Measurements from ENCODE around the gene RRAD.
A peak's percentile ranks its signal among the peaks of the same experiment; 100 is the strongest.
"Not testable (repeated sequence)": the region's sequence is repeated elsewhere in the genome, so short reads cannot be mapped to it uniquely, and the experiment has no call there.

RRAD gene

DNA sequence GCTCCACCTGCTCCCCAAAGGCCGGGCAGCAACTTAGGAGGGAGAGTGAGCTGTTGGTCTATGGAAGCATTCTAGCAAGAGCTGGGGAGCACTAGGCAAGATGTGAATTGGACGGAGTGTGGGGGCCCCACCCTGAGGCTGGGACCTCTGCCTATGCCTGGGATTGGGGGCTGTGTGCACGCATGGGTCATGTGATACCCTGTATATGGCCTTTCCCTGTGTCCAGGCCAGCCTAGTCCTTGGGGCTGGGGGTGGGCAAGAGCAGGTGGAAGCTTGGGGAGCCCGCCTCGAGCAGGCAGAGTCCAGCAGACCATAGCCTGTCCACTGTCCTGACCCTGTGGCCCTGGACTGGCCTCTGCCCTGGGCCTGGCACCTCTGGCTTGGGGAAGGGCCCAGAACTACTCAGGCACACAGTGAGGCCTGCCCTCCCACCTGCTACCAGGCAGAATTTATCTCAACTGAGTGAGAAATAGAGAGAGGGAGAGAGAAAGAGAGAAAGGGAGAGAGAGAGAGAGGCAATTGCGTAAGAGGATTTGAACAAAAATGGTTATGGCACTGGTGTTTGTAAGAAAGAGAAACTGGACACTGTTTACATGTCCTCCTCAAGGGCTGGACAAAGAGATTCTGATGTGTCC, 25.9 kb downstream of the RRAD start:
- DNase-seq: no peak

DNA sequence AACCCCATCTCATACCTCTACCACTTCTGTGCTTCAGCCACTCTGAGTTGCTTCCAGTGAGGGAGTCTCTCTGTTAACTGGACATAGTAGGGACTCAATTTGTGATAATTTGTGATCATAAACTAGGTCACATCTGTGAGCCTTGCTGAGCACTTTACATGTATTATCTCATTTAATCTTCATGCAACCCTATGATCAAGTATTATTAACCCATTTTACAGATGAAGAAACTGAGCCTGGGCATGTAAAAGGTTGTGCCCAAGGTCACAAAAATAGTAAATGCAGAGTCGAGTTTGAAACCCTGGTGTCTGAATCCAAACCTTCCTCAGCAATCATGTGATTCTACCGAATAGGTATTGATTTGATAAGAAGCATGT, 26.4 kb downstream of the RRAD start:
- no peak for DNase-seq

DNA sequence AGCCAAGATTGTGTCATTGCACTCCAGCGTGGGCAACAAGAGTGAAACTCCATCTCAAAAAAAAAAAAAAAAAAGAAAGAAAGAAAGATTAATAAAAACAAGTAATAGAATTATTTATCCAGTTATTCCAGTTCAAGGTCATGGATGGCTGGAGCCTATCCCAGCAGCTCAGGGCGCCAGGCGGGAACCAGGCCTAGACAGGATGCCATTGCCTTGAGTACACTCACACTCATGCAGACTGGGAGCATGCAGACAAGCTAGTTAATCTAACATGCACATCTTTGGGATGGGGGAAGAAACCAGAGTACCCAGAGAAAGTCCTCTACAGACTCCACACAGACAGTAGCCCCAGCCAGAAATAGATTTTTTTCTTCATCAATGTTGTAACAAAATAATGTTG, 27.1 kb downstream of the RRAD start:
- DNase-seq: no peak

DNA sequence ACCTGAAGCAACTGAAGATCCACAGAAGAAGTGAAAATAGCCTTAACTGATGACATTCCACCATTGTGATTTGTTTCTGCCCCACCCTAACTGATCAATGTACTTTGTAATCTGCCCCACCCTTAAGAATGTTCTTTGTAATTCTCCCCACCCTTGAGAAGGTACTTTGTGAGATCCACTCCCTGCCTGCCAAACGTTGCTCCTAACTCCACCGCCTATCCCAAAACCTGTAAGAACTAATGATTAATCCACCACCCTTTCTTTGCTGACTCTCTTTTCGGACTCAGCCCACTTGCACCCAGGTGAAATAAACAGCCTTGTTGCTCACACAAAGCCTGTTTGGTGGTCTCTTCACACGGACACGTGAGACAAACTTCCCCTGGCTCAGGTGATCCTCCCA, 28.7 kb downstream of the RRAD start:
- DNase-seq: not testable (repeated sequence)

DNA sequence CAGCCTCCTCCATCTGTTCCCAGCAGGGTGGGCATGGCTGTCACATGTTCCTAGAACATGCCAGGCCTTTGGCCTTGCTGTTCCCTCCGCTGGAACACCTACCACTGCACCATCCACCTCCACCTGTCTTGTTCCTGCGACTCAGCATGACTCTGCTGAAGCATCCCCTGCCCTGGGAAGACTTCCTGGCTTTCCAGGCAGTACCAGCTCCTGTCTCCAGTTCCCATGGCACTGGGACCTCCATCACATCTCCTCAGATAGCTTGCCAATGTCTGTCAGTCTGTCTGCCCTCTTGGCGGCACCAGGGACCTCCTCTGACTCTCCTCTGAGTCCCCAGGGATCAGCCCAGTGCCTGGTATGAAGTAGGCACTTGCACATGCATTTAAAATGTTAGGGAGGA, 29.3 kb downstream of the RRAD start:
- no peak for DNase-seq

DNA sequence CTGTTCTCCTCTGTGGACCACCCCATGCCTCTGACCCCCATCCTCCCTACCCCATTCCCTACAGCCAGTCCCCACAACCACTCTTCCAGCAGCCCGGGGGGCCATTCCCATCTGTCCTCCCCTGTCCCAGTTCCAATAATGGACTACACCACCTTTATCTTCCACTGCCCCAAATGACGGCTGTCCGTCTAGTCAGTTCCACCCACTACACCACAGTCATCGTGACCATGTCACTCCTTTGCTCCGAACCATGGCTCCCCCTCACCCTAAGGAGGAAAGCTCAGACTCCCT, 29.7 kb downstream of the RRAD start:
- DNase-seq: no peak

DNA sequence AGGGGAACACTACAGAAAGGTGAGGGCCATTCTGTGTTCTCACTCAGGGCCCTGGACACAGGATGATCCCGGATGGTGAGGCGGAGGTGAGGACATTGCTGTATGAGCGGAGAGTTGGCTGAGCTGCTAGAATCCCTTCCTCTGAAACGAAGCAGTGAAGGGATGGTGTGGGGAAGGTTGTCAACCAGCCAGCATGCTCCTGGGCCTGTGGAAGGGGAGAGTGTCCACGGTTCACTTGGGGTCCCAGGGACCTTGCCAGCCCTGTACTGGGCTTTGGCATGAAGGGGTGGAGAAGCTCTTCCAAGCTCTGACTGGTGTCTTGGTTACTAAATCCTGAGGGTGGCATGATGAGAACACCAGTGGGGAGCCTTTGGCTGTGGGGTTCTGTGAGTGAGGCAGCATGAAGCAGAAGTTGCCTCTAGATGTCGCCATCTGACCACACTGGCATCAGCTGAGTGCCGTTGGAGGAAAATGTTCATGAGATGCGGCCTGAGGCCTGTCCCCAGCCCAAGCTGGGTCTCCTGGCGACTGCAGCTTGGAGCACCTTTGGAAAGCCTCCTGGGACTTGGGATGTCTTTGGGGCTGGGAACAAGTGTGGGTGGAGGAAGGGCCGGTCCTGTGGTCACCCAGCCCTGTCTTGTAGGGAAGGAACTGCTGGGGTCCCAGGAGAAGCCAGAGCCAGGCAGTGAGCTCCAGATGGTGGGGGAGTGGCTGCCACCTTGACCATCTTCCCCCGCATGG, 30.2 kb downstream of the RRAD start:
- DNase-seq: peak; percentile 48

DNA sequence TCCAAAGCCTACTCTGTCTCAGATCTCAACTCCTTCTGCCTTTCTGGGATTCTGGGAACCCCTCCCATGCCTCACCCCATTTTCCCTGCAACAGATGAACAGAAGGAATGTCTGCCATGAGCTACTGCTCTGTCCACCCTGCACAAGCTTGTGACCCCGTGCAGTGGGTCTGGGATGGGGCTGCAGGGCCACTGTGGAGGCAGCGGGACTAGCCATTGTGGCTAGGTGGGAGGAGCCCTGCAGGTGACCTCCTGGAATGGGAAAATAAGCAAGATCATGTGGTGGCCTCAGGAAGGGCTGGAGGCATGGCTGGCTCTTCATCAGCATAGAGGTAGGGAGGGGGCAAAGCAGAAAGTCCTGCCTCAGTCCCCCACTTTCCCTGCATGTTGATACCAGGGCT, 31.3 kb downstream of the RRAD start:
- no peak for DNase-seq

DNA sequence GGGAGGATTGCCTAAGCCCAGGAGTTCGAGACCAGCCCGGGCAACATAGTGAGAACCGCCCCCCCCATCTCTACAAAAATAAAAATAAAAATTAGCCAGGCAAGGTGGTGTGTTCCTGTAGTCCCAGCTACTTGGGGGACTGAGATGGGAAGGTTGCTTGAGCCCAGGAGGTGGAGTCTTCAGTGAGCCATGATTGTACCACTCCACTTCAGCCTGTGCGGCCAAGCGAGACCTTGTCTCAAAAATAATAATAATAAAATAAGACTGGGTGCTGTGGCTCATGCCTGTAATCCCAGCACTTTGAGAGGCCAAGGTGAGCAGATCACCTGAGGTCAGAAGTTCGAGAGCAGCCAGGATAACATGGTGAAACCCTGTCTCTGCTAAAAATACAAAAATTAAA, 33.5 kb downstream of the RRAD start:
- DNase-seq: no peak

DNA sequence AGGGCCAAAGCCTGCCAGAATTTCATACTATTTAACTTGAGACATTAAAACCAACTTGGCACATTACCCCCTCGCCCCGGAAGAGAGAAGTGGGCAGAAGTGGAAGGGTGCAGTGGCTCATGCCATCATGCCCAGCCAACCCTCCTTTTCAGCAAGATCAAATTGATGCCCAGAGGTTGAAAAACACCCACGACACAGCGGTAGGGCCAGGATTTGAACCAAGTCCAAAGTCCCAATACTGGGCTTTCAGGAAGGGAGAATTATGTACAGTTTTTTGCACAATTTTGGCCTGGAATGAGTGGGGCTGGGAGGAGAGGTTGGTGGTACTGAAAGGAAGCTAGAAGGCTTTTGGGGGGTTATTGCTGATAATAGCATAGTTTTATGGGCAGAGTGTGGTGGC, 34.0 kb downstream of the RRAD start:
- DNase-seq: no peak

DNA sequence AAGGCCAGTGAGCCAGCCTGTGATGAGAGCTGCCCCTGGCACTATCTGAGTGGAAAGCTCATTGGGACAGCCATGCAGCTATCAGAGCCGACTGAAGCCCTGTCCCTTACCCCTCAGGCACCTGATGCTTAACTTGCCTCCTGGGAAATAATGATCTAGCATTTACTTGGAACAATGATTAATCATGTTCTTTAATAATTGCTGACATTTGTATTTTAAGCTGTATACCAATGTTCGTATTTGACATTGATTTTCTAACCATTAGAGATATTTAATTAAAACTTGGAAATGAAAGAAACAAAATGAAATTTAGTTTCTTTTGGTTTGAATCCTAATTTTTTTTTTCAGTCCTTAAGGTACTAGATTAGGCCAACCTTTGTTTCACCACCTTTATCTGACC, 34.5 kb downstream of the RRAD start:
- no peak for DNase-seq

DNA sequence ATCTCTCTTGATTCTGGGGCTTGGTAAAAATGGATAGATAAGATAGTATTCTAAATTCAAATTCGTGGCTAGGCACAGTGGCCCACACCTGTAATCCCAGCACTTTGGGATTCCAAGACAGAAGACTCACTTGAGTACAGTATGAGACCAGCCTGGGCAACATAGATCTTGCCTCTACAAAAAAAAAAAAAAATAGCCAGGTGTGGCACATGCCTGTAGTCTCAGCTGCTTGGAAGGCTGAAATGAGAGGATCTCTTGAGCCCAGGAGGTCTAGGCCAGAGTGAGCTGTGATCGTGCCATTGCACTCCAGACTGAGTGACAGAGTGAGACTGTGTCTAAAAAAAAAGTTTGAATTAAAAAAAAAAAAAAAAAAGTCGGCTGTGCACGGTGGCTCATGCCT, 35.7 kb downstream of the RRAD start:
- DNase-seq: no peak

DNA sequence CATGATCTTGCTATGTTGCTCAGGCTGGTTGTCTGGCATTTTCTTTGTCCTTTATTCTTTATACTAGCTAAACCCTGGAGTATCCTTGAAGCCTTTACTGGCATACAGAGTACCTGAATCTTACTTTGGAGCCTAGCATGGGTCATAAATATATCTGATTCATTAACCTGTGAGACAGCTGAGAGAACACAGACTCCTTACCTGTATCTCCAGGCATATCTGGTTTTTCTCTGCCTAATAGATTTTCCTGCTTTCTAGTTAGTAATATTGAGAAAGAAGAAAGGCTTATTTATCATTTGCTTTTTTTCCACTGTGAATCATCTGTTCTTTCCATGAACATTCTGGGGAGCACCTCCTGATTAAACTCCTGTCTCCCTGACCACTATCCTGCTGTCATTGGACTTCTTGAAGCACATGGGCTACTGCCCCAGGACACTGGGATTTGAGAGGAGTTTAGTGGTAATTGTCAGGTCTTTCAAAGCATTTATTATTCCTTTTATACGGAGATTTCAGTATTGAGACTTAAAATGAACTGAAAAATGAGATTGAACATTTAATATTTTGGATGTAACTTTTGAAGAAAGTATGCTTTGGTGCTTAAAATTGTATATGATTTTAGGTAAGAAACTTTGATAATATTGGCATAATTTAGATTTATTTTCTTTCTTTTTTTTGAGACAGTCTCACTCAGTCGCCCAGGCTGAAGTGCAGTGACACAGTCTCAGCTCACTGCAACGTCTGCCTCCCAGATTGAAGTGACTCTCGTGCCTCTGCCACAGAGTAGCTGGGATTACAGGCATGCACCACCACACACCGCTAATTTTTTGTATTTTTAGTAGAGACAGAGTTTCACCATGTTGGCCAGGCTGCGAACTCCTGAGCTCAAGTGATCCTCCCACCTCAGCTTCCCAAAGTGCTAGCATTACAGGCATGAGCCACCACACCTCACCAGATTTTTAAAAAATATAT, 36.4 kb downstream of the RRAD start:
- no peak for DNase-seq

DNA sequence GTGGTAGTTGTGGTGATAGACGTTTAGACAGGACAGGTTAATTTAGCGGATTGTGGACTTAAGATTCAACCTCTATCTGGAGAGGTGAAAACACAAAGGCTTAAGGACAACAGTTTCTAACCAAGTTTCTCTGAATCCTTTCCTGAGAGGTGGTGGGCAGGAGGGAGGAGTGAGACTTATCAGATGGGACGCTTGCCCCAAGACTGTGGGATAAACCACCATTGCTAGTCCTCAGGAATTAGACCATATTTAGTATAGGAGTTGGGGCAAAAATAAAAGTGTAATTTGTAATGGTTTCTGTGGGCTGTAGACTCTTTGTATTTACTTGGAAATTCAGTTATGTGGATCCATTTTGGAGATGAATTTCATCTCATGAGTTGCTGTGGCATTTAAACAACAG, 38.4 kb downstream of the RRAD start:
- no peak for DNase-seq

DNA sequence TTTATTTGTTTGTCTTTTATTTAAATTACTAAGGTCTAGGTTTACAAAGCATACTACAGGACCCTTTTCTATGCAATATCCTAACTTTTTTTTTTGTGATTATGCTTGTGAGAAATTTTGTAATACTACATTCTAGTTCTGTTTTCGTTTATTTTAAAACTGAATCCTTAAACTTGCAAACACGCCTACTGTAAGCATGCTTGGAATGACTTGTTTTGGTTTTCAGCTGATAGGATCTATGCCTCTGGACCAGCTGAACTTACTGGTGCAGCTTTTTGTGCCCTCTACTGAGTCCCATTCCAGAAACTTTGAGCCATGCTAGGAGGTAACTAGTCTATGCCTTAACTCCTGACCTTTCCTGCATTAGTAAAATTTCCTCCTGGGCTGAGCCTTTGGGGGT, 39.0 kb downstream of the RRAD start:
- no peak for DNase-seq

DNA sequence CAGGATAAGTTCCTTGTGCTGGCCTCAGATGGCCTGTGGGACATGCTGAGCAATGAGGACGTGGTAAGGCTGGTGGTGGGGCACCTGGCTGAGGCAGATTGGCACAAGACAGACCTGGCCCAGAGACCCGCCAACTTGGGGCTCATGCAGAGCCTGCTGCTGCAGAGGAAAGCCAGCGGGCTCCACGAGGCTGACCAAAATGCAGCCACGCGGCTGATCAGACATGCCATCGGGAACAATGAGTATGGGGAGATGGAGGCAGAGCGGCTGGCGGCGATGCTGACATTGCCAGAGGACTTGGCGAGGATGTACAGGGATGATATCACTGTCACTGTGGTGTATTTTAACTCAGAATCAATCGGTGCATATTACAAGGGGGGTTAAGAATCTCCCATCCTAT, 39.8 kb downstream of the RRAD start:
- DNase-seq: no peak

DNA sequence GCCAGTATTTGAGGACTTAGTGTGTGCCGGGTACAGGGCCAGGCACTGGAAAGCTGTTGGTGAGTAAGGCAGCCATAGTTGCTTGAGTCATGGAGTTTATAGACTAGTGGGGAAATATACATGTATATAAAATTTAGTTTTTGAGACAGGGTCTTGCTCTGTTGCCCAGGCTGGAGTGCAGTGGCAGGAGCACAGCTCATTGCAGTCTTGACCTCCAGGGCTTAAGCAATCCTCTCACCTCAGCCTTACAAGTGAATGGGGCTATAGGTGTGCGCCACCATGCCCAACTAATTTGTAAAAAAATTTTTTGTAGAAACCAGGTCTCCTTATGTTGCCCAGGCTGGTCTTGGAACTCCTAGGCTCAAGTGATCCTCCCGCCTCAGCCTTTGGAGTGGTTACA, 42.6 kb downstream of the RRAD start:
- DNase-seq: no peak

DNA sequence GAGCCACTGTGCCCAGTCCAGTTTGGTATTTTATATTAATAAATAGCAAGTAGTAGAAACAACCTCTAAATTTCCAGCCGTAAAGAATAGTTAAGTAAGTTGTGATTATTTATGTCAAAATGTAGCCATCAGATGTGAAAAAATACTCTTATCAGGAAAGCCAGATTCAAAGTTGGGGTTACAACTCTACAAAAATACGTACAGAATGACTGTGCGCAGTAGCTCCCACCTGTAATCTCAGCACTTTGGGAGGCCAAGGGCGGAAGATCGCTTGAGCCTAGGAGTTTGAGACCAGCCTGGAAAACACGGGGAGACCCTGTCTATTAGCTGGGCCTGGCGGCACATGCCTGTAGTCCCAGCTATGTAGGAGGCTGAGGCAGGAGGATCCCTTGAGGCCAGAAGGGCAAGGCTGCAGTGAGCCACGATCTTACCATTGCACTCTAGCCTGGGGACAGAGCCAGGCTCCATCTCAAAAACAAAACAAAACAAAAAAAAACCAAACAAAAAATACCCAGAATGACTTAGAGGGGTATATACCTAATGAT, 43.3 kb downstream of the RRAD start:
- no peak for DNase-seq

DNA sequence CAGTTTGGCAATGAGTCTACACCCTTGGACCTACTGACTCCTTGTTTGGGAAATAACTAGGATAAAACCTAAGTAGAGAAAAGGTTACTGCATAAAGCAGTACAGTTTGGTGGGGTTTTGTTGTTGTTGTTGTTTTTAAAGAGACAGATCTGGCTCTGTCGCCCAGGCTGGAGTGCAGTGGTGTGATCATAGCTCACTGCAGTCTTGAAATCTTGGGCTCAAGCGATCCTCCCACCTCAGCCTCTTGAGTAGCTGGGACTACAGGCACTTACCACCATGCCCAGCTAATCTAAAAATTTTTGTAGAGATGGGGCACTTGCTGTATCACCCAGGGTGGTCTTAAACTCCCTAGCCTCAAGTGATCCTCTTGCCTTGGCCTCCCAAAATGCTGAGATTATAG, 43.8 kb downstream of the RRAD start:
- DNase-seq: no peak

DNA sequence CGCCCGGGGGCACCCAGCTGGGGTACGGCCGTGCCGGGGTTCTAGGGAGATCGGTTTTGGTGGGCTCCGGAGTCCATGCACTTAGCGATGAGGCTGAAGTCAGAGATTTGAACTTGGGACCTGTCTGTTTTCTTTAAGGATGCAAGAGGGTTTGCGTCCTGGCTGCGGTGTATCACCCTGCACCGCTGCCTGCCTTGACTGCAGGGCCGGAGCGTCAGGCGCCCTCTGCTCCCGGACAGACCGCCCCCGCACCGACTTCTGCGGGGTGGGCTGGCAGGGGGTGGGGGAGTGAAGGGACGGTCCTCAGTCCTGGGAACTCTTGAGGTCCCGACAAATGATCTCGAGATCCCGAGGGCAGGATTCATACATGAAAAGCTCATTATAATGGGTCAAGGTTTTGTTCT, 44.3 kb downstream of the RRAD start:
- DNase-seq: no peak

DNA sequence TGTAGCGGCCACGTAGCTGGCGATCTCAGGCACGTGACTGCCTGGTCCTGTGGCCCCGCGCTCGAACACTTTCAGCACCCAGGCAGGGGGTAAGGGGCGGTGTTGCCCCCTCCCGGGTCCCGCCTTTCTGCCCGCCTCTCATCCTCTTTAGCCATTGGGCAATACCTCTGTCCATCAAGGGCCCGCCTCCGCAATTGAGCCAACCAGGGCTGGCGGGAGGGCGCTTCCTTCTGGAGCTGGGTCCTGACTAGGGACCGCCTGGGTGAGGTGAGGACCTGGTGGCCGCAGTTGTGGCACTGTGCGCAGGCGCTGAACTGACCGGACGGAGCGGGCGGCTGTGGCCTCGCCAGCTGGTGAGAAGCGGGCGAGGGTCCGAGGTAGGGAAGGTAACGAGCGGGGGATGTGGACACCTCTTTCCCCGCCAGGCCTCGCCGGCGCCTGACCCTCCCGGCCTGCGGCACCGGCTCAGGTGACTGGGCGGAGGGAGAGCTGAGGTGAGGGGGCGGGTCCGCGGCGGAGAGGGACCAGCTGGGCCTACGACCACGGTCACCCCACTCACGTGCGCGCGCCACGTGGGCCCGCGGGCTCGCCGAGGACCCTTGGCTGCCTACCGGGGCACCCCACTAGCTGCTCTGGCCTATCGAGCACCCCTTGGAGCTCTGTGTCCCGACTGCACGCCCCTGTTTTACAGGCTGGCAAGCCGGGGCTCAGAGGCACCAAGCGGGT, 44.9 kb downstream of the RRAD start, which contains the start of gene PDP2:
TSS of gene PDP2 (plus strand) at position 228 of the 726 bp plus-strand sequence. CDS start 3,770 bp downstream, outside the sequence.
- DNase-seq: peak; percentile 88

DNA sequence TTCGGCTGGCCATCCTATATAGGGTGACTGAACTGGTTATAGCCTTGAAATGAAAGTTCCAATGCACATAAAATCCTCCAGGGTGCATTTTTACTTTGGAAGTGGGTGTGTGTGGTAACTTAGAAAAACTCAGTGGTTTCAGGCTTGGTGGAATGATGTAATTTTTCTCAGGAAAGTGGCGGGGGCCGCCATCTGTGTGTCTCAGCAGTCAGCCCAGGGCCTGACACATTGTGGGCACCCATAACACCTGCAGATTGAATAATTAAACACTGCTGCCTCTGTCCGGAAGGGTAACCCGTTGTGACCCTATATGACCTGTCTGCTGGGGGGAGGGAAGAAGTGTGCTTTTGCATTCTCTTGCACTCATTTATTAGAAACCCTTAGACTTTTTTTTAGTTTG, 47.3 kb downstream of the RRAD start:
- DNase-seq: no peak

All from CD4-positive, alpha-beta T cell treated with Interferon gamma for 1 hour (primary cell).